Panc1 (cell line): Measurements from ENCODE around the gene SLC35F1.

Experiments used
- POLR2AphosphoS5 ChIP-seq: IDR thresholded peaks from 2 replicates; pipeline ENCODE4 v1.6.1; 2012; ENCODE audit warnings: mild to moderate bottlenecking, low read depth, low read length, moderate library complexity
- REST ChIP-seq, 2 experiments: IDR thresholded peaks; 2 replicates each; pipeline ENCODE4 v1.6.1; 2011 to 2012; ENCODE audit warnings: low read depth in 2 of 2, control low read depth in 1 of 2, low read length in 1 of 2, mild to moderate bottlenecking in 1 of 2, moderate library complexity in 1 of 2; ENCODE audit not compliant: insufficient read depth in 1 of 2
- SIN3A ChIP-seq: IDR thresholded peaks from 2 replicates; pipeline ENCODE4 v1.6.1; 2012; ENCODE audit warnings: low read depth, mild to moderate bottlenecking, low read length, moderate library complexity, borderline replicate concordance; ENCODE audit not compliant: insufficient read depth
- TF ChIP-seq, protein P1 (sequence below): fragments of 450-650 bp; IDR thresholded peaks from 2 replicates; pipeline ENCODE4 v1.5.1; 2017; ENCODE audit warnings: mild to moderate bottlenecking

GRCh38 chr6:117958536-117958935 lies 51.5 kb downstream of the SLC35F1 start:
- TF ChIP-seq, protein P1, sequence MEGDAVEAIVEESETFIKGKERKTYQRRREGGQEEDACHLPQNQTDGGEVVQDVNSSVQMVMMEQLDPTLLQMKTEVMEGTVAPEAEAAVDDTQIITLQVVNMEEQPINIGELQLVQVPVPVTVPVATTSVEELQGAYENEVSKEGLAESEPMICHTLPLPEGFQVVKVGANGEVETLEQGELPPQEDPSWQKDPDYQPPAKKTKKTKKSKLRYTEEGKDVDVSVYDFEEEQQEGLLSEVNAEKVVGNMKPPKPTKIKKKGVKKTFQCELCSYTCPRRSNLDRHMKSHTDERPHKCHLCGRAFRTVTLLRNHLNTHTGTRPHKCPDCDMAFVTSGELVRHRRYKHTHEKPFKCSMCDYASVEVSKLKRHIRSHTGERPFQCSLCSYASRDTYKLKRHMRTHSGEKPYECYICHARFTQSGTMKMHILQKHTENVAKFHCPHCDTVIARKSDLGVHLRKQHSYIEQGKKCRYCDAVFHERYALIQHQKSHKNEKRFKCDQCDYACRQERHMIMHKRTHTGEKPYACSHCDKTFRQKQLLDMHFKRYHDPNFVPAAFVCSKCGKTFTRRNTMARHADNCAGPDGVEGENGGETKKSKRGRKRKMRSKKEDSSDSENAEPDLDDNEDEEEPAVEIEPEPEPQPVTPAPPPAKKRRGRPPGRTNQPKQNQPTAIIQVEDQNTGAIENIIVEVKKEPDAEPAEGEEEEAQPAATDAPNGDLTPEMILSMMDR: no peak
- TF ChIP-seq POLR2AphosphoS5: no peak
- no peak for TF ChIP-seq REST (IDR thresholded peaks at IDR 0.05; ENCODE audit: insufficient read depth in 1 of 2, low read depth in 2 of 2, low read length in 1 of 2)
- TF ChIP-seq SIN3A: no peak
